GM12892 (cell line): ENCODE results near the gene CAV1.

Experiments used
- POLR2AphosphoS5 ChIP-seq: IDR thresholded peaks from 2 replicates; pipeline ENCODE4 v1.6.1; 2011; ENCODE audit warnings: low read depth, low read length, control low read depth
- TAF1 ChIP-seq: IDR thresholded peaks from 2 replicates; pipeline ENCODE4 v1.6.1; 2011; ENCODE audit warnings: low read depth, mild to moderate bottlenecking, control low read depth, low read length, borderline replicate concordance

DNA sequence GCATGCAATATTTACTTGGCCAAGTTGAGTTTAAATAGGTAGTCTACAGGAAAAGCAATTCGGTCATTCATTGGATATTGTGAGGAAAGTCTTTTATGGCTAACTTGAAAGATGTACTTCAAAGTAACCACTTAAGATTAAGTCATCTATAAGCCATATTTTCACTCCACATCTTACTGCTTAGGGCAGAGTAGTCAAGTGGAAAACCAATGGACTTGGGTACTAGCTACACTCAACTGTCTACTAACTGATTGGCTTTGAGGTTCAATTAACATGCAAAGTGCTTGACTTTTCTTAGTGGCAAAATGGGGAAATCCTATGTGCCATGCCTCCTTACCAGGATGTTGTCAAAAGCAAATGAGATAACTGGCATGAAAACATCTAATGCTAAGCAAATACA, 51.0 kb downstream of the CAV1 start:
- TF ChIP-seq POLR2AphosphoS5 (no peak), TAF1 (no peak)
